Hepatocyte (in vitro differentiated cells): ENCODE measurements around the gene KLC1.

Experiments
- EZH2 ChIP-seq: fragments of 200-600 bp; sonication (generic); IDR thresholded peaks from 2 replicates; pipeline ENCODE4 v1.6.1; 2016; ENCODE audit warnings: antibody characterized with exemption, mild to moderate bottlenecking, borderline replicate concordance
- TF ChIP-seq, protein P1 (sequence below): fragments of 200-600 bp; sonication (generic); IDR thresholded peaks from 2 replicates; pipeline ENCODE4 v1.5.1; 2016; ENCODE audit warnings: antibody characterized with exemption, mild to moderate bottlenecking; ENCODE audit not compliant: poor library complexity

DNA sequence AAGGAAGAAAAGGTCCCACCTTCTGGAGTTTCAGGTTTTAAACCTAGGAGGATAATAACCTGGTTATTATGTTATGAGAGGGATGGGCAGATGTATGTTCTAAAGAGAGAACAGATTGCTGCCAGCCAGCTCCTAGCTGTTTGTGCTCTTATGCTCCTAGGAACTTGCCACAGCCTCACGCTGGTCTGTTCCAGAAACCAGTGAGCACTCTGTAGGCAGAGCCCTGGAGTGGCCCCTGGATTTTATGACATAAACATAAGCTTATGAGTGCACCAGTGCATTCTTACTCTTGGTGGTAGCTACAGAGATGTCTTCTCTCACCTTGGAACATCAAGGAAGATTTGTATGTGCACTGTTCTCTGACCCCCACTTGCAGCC lies 27.7 kb downstream of the KLC1 start:
- TF ChIP-seq EZH2: no peak
- TF ChIP-seq, protein P1, sequence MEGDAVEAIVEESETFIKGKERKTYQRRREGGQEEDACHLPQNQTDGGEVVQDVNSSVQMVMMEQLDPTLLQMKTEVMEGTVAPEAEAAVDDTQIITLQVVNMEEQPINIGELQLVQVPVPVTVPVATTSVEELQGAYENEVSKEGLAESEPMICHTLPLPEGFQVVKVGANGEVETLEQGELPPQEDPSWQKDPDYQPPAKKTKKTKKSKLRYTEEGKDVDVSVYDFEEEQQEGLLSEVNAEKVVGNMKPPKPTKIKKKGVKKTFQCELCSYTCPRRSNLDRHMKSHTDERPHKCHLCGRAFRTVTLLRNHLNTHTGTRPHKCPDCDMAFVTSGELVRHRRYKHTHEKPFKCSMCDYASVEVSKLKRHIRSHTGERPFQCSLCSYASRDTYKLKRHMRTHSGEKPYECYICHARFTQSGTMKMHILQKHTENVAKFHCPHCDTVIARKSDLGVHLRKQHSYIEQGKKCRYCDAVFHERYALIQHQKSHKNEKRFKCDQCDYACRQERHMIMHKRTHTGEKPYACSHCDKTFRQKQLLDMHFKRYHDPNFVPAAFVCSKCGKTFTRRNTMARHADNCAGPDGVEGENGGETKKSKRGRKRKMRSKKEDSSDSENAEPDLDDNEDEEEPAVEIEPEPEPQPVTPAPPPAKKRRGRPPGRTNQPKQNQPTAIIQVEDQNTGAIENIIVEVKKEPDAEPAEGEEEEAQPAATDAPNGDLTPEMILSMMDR: no peak
